Activated CD4-positive, alpha-beta T cell treated with anti-CD3 and anti-CD28 coated beads for 1 hour (primary cell): ENCODE data around the gene LRIG1.
"Not testable (repeated sequence)": the region's sequence is repeated elsewhere in the genome, so short reads cannot be mapped to it uniquely, and the experiment has no call there.

Experiments used
- DNase-seq: peaks from one replicate; pipeline ENCODE4 v3.0.0-alpha.2; 2020

LRIG1 gene

DNA sequence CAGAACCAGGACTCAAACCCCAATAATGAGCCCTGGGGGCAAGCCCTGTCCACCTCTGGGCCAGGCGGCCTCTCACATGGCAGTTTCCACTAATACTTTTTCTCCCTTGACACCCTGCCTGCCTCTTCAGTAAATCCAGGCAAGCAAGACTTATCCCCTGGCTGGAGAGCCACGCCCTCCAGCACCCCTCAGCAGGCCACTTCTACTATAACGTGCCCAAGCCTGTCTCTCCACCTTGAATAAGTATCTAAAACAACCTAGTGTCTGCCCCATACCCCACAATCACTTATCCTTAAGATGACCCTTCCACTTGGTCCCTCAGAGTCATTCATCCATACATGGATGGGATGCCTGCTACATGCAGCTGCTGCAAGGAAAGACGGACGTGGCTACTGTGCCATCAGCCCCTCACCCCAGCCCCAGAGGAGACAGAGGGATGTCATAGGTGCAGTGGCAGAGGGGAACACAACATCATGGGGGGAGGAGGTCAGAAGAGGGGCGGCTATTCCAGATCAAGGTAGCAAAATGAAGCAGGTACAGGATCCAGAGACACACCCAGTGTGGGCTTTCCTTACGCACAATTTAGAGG is 63.4 kb downstream of the LRIG1 start:
- DNase-seq = no peak

DNA sequence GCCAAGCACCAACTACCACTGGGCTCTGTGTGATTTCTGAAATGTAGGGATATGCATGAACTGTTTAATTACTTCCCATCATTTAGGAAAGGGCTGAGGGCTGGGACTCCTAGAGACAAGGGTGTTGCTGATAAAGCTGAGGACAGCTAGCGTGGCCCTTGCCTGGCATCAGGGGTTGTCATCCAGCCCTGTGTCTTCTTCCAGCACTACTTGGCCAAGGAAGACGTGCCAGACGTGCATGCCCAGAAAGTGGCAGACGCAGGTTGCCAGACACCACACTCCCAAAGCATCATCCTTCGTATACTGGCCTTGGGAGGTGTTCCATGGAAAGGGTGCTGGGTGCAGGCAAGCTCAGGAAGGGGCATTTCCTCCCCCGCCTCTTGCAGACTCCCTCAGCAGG is 64.8 kb downstream of the LRIG1 start:
- no peak for DNase-seq

DNA sequence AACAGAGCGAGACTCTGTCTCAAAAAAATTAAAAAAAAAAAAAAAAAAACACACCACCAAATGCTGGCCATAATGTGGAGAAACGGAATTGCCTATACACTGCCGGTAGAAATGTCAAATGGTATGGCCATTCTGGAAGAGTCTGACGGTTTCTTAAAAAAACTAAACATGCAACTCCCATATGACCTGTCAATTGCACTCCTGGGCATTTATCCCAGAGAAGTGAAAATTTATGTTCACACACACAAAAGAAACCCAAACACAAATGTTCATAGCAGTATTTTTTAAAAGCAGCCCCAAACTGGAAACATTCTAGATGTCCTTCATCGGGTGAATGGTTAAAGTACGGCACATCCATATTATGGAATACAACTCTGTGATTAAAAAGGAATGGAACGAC is 66.1 kb downstream of the LRIG1 start:
- no peak for DNase-seq

DNA sequence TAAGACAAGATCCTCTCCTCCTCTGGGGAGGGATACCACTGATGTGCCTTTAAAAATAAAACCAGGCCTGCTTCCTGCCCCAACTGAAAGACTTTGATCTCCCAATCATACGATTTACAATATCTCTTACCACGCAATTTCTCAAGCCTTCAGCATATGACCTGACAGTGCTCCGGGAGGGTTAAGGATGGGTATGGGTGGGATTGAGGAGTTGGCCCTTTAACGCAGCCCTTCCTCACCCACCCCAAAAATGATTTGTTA is 67.4 kb downstream of the LRIG1 start:
- no peak for DNase-seq

DNA sequence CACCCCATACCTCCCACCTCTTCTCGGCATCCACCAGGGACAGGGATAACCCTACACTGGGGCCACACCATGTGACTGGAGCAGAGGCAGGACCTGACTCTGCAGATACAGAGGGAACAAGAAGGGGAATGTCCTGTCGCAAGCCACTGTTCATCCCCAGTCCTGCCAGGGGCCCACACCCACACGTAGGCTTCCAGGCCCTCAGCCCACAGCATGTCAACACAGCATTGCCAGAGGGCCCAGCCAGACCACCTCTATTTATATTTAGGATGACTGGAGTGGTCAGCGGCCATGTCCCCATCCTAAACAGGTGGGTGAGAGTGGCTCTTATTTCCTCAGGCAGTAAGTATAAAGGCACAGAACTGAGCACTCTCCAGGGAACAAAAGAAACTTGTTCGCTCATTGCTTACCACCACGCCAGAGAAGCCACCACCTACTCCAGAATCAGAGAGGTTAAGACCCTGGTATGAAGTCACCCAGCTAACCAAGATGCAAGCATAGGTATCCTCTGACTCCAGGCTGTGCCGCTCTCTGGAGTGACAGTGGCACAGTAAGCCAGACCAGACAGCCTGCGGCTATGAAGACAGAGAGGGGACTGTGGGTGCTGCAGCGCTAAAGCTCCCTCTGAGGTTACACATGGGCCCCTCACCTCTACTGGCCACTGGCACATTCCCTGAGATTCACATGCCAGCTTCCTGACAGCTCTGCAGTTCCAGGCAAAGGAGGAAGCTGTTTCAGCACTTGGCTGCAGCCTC is 67.9 kb downstream of the LRIG1 start:
- DNase-seq = no peak

DNA sequence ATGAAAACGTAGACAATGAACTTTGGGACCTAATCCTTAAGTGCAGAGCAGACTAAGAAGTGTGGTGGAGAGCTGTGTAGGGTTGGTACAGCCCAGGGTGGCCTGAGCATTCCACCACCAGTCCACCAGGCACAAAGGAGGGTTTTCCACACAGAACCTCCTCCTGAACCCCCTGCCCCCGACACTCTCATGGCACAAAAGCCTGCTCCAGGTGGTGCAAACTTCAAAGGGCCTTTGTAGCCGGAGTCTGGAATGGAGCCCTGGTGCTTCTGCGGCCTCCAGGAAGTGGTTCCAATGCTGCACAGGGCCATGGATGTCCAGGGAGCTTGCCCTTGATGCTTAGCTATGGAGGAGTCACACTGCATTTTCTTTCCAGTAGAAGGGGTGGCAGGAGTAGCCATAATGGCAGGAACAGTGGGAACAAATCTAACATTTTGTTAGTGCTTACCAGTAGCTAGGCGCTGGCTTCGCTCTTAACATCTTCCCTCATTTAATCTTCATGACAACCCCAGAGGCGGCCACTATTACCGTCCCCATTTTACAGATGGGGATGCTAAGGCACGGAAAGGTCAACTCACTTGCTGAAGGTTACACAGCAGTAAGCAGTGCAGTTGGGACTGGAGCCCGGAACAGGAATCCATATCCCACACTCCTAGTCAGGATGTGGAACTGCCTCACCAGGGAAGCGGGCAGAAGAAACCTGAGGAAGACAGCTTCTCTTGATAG is 68.6 kb downstream of the LRIG1 start:
- no peak for DNase-seq

DNA sequence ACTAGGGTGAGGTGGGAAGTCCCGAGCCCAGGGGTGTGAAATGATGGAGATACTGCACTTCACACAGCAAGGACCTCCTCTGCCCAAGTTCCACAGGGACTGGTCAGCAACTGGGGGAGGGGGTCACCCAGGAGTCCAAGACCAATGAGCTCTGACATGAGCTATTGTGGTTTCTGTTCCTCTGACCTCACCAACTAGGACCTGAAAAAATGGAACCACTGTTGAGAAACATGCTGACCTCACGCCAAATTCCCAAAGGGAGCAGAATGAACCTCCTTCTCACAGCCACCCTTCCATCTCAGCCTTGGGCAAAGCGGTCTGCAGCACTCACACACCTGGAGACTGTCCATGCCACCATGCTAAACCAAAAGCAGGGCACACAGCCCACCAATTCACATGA is 69.3 kb downstream of the LRIG1 start:
- no peak for DNase-seq

DNA sequence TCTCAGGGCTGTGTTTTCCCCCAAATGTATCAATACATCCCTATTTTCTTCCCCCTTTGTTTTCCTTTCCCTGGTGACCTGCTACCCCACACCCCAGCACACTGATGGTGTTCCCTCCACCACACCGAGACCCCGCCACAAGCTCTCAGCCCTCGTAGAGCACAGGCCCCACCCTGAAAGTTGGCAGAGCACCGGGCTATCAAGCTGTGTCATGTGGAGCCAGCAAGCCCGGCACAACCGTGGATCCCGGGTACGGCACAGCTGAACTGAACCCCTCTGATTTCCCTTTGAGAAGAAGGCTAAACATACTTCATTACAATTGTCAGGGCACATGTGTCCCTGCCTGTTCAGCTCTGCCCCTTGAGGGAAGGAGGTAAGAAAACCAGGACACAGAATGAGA is 69.9 kb downstream of the LRIG1 start:
- DNase-seq = no peak

DNA sequence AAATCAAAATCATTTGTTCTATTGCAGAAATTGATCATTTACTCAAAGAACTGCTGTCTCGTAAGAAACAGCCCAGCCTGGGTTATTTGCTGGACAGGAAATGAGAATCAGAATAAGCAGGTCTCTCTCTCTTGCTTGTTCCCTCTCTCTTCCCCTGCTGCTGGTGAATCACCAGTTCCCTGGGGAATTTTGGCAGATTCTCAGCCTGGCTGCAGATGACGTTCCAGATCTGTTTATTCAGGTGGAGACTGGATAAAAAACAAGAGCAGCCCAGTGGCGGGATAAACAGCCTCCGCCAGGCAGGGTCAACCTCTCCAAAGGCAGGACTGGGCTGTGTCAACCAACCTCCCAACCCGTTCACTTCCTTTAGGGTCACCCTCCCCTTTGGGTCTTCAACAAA is 72.1 kb downstream of the LRIG1 start:
- no peak for DNase-seq

DNA sequence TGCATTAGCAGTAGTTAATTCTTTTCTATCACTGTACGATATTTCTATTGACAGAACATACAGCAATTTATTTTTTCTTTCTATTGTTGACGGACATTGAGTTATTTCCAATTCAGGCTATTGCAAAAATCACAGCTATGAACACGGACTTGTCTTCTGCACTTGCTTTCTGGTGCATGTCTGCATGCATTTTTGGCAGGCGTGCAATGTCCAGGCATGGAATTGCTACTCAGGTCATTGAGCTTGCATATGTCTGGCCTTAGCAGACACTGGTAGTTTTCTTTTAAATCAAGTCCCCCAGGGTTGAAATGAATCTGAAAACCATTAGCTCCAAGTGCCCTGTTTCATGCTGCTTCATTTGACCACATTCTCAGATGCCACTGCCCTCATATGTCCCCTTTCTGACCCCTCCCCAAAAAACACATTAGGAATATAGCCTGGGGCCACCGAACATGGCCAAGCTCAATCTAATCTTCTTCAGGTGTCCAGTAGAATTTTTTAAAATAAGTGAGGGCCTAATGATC is 72.8 kb downstream of the LRIG1 start:
- DNase-seq = no peak

DNA sequence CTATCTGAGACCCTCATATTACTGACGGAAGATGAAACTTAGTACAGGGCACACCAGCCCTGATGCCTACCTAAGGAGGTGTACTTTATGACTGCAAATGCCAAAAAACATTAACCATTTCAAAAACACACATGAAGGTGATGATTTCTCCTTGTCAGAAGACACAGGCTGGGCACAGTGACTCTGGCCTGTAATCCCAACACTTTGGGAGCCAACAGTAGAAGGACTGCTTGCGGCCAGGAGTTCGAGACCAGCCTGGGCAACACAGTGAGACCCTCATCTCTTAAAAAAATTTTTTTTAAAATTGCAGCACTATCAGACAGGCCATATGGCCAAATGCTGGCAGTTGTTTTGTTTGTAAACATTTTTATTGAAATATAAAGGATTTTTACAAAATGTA is 73.5 kb downstream of the LRIG1 start:
- no peak for DNase-seq

DNA sequence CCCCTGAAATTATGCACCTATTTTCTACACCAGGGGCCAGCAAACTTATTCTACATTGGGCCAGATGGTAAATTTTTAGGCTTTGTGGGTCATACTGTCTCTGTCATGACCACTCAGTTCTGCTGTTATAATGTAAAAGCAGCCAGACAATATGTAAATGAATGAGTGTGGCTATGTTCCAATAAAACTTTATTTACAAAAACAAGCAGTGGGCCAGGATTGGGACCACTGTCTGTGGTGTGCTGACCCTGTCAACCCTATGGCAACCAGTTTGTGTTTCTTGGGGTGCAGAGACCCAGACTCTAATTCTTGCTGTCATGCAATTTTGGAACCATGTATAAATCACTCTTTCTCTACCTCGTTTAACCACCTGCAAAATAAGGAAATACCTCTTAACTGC is 74.7 kb downstream of the LRIG1 start:
- DNase-seq = no peak

DNA sequence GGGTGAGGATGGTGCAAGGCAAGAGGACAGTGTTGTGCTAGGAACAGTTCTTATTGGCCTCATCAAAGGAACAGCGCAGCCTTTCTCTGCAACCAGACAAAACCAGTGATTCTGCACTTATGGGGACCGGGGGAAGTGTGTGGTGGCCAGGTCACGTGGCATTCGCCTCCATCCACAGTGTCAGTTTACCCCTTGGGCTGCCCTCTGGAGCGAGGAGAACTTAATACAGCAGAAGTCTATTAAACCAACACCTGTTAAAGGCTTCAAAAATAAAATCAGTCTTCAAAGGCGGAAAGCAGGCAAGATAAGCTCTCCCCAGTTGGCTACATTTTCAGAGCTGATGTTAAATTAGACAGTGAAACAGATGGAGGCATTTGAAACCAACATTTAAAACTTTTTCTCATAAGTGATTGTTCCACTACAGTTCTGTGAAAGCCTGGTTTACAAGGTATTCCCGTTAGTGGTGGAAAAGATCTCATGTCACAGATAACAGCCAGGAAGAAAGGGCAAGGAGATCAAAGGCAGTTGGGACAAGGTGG is 75.2 kb downstream of the LRIG1 start:
- no peak for DNase-seq

DNA sequence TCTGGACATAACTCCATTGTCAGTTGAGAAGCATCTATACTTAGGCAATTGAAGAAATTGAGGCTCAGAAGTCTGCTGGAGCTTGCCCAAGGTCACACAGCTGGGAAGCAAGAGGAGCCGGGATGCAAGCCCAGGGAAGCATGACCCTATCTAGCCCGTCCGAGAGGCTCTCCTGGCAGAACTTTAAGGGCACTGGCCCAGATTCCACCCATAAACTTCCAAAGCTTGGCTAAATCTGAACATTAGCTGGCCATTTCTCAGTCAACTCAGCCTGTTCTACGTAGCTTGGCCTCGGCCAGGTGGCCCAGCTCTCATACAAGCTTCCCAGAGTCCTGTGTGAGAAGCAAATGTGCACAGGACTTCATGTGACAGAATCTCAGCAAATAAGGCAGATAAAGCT is 75.8 kb downstream of the LRIG1 start:
- no peak for DNase-seq

DNA sequence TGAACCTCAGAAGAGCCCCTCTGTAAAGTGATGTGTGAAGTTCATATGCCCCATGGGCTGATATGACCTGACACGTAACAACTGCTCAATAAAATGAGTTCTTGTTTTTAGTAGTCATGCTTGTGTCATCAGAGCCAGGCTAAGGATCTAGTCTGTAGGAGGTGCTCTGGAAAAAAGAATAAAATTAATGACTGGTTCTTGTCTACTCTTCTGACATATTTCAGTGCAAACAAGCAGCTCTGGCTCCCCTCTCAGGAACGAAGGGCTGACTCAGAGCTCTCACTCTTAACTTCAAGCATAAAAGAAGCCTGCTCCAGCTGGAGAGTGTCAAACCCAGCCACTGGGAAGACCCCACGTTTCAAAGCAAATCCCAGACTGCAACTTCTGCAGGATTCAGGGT is 77.0 kb downstream of the LRIG1 start:
- DNase-seq = no peak

DNA sequence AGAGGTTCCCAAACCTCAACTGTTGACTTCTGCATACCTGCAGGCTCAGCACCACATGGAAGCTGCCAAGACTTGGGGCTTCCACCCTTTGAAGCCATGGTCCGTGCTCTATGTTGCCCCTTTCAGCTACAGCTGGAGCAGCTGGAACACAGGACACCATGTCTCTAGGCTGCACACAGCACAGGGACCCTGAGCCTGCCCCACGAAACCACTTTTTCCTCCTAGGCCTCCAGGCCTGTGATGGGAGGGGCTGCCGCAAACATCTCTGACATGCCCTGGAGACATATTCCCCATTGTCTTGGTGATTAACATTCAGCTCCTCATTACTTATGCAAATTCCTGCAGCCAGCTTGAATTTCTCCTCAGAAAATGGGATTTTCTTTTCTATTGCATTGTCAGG is 78.9 kb downstream of the LRIG1 start:
- DNase-seq = not testable (repeated sequence)

DNA sequence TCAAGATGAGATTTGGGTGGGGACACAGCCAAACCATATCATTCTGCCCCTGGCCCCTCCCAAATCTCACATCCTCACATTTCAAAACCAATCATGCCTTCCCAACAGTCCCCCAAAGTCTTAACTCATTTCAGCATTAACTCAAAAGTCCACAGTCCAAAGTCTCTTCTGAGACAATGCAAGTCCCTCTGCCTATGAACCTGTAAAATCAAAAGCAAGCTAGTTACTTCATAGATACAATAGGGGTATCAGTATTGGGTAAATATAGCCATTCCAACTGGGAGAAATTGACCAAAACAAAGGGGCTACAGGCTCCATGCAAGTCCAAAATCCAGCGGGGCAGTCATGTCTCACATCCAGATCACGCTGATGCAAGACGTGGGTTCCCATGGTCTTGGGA is 79.7 kb downstream of the LRIG1 start:
- not testable (repeated sequence) for DNase-seq

DNA sequence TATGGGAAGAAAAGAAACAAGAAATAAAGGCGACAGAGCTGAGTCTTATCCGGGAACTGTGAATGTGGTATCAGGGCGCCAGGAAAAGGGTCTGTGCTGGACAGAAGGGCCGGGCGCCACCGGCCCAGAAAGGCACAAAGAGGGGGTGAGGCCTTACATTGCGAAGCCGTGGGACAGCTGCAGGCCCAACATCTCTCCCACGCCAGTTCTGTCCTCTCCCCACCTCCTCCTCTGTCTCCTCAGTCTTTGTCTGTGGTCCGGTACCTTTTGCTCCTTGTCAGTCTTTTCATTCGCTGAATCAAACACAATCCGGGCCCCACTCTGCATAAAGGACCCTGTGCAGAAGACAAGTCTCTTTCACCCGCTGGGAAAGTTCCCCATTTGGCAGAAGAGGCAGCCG is 81.8 kb downstream of the LRIG1 start:
- DNase-seq = no peak

DNA sequence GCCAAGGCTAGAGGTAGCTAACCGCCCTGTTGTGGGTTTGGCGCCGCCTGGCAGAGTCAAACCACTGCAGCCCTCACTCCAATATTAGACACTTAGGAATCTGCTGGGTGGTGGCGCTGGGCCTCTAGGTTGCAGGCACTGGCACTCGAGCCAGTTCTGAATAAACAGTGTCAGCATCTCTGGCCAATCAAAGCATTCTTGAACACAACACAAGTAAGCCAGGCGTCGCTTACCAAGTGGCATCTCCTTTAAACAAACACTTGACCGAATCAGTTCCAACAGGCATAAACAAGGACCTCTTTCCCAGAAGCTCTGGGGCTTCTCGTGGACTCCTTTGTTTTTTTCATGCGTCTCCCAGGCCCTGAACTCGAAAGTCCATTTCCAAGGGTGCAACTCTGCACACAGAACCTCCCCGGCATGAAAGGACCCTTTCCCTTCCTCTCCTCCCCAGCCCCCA is 82.3 kb downstream of the LRIG1 start:
- no peak for DNase-seq

DNA sequence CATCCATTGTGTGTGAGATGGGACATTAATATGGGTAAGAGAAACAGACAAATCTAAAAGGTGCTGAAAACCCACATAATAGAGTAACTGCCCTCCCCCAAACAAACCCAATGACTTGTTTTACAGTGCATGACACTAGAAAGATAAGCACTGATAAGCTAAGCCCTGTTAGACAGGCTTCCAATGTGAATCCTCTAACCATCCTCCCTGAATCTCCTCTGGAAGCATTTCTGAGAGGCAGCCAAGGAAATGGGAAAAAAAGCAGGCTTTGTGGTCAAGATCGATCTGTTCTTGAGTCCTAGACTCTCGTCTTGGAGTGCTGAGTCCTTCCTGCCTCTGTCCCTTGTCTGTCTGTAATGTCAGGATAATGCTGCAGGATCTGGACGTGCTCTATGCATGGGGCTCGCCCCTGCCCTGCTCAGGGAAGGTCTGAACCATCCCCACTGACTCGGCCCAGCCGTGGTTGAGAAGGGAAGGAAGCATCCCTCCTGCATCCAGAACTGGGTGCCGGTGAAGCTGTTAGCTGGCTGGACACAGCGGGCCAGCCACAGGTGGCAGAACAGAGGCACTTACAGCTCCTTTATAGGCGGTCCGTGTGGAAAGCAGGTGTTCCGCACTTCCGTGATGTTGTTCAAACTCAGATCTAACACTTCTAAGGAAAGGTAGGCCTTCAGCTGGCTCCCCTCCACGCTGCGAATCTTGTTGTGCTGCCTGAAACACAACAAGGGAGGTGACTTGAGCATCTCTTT is 84.1 kb downstream of the LRIG1 start:
- no peak for DNase-seq

DNA sequence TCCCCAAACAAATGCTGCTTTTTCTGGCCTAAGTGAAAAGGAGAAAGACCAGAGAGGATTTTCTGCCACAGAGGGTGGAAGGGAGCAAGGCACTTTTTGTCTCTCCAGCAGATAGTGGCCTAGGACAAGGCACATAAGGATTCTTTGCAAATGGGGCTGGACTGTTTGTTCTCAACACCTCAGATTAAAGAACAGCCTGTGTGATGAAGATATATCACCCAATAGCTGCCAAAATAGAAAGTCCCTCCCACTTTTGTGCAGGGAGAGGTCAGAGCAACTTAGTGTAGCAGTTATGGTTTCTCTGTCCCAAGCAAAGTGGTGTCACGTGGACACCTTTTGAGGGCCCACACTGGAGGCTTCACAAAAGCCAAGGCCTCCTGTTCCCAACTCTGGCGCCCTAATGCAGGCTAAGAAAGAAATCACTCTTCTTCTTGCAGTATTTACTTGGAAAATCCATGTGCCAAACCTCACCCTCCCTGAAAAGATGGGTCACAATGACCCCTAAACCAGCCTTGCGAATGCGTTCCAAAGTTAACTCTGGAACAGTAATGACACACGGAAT is 84.9 kb downstream of the LRIG1 start:
- no peak for DNase-seq

DNA sequence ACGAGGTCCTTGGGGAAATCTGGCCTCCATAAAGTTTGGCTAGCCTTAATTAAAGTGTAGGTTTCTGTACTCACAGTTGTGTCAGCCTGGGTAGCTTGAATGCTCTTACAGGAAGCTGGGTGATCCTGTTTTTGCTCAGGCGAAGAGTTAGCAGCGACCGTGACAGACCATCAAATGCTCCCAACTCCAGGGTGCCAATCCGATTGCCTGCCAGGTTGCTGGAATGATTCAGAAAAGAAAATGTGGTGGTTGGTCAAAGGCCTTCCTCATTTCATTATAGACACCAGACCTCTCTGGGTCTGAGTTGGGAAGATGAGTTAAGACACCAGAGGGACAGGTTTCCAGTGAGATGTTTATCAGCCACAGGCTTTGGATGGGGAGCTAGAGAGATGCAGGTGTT is 86.0 kb downstream of the LRIG1 start:
- DNase-seq = no peak

DNA sequence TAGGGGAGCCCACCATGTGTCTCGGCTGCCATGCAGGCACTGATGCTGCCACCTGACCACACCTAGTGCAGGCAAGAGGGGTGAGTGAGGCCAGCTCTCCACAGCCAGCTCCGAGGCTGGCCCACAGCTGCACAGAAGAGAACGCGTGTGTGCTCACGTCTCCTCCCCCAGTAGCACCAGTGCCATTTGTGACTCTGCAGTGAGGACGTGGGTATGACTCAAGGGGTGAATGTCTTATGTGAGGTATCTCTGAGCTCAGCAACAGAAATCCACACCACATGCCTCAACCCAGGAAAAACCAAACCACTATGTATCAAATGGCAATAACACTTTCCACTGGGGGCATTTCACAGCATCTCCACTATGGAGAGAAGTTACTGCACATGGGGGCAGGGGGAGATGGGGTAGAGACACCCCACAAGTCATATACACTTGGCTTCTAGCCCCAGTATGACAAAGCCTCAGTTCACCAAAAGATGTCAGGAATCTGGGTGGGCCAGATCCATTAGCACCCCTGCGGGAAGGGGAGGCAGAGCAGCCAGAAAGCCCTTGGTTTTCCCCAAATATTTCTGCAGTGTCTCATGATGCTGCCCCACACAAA is 87.6 kb downstream of the LRIG1 start:
- no peak for DNase-seq
